OCI-LY1 (cell line): ENCODE measurements around the gene SCAI.

Source experiments
- CTCF ChIP-seq: fragments of 200-600 bp; sonication (generic), shearing (Covaris generic); IDR thresholded peaks from 2 replicates; pipeline ENCODE4 v1.5.1; 2017; ENCODE audit warnings: mild to moderate bottlenecking, antibody characterized with exemption, low read length, moderate library complexity, mixed read lengths
- EZH2 ChIP-seq: fragments of 200-600 bp; sonication (generic), shearing (Covaris generic); IDR thresholded peaks from 2 replicates; pipeline ENCODE4 v1.8.0; 2017; ENCODE audit warnings: borderline replicate concordance, mixed run types, mild to moderate bottlenecking, antibody characterized with exemption, low read length, moderate library complexity, mixed read lengths

- no peak for TF ChIP-seq CTCF
- TF ChIP-seq EZH2, result no peak
Observed at GRCh38 chr9:124972241-124972770, 171.0 kb downstream of the SCAI start.
